Lower leg skin (tissue), 3 donors: ENCODE data around the gene ZNF185.

Source experiments
- POLR2A ChIP-seq, 2 donors: fragments of 450-650 bp; IDR thresholded peaks; one replicate each; pipeline ENCODE4 v1.6.1; 2016 to 2017; ENCODE audit warnings: antibody characterized with exemption in 2 of 2, mild to moderate bottlenecking in 1 of 2, moderate library complexity in 1 of 2
- TF ChIP-seq, protein P1 (sequence below), 3 donors: fragments of 450-650 bp; IDR thresholded peaks; one replicate each; pipeline ENCODE4 v1.5.1; 2016; ENCODE audit warnings: antibody characterized with exemption in 3 of 3, mild to moderate bottlenecking in 3 of 3, moderate library complexity in 2 of 3

DNA sequence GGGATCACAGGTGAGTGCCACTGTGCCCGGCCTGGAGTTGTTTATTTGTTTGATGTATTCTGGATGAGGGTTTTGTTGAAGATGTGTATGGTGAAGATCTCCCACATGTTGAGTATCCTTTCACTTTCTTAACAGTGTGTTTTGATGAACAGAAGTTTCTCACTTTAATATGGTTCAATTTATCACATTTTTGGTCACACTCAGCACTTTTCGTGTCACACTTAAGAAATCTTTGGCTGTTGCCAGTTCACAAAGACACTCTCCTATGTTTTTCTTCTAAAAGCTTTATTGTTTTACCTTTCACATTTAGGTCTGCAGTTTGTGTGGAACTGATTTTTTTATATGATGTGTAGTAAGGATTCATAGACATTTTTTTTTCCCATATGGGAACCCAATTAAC, 16.6 kb upstream of the ZNF185 start:
- TF ChIP-seq, protein P1, sequence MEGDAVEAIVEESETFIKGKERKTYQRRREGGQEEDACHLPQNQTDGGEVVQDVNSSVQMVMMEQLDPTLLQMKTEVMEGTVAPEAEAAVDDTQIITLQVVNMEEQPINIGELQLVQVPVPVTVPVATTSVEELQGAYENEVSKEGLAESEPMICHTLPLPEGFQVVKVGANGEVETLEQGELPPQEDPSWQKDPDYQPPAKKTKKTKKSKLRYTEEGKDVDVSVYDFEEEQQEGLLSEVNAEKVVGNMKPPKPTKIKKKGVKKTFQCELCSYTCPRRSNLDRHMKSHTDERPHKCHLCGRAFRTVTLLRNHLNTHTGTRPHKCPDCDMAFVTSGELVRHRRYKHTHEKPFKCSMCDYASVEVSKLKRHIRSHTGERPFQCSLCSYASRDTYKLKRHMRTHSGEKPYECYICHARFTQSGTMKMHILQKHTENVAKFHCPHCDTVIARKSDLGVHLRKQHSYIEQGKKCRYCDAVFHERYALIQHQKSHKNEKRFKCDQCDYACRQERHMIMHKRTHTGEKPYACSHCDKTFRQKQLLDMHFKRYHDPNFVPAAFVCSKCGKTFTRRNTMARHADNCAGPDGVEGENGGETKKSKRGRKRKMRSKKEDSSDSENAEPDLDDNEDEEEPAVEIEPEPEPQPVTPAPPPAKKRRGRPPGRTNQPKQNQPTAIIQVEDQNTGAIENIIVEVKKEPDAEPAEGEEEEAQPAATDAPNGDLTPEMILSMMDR (IDR thresholded peaks at IDR 0.05): no peak
- TF ChIP-seq POLR2A (IDR thresholded peaks at IDR 0.05): no peak
